Measurements from ENCODE around the gene COMMD9. TPM values are rescaled to one million over a fixed set of nuclear protein-coding genes. Genes with fewer than 3 reads are reported as not detected.

COMMD9 gene
- total RNA-seq, 1 donor from 2014 or later, result 72.2 TPM

GRCh38 chr11:36238036-36238631, 51.1 kb downstream of the COMMD9 start:
- Mint-ChIP-seq H3K4me1 (ENCODE audit: low read depth, unreplicated experiment) (peaks cover 1% of the 10 kb centered on the region), H3K36me3 (ENCODE audit: unreplicated experiment) (no peaks in the 10 kb centered on the region), H3K27me3 (ENCODE audit: unreplicated experiment) (no peaks in the 10 kb centered on the region), H3K9me3 (ENCODE audit: unreplicated experiment) (no peaks in the 10 kb centered on the region), H3K4me3 (ENCODE audit: unreplicated experiment) (no peak overlapping the region), H3K27ac (ENCODE audit: unreplicated experiment) (no peak overlapping the region)
- TF ChIP-seq CTCF (IDR thresholded peaks at IDR 0.05; ENCODE audit: partially characterized antibody, unreplicated experiment), result no peak
- DNase-seq, result no peak

GRCh38 chr11:36237391-36237790, 51.8 kb downstream of the COMMD9 start:
- DNase-seq, result no peak
- Mint-ChIP-seq H3K4me1 (ENCODE audit: low read depth, unreplicated experiment) (no peaks in the 10 kb centered on the region), H3K27me3 (ENCODE audit: unreplicated experiment) (no peaks in the 10 kb centered on the region), H3K36me3 (ENCODE audit: unreplicated experiment) (no peaks in the 10 kb centered on the region), H3K4me3 (ENCODE audit: unreplicated experiment) (no peak overlapping the region), H3K27ac (ENCODE audit: unreplicated experiment) (no peak overlapping the region), H3K9me3 (ENCODE audit: unreplicated experiment) (no peaks in the 10 kb centered on the region)
- TF ChIP-seq CTCF (IDR thresholded peaks at IDR 0.05; ENCODE audit: partially characterized antibody, unreplicated experiment), result no peak

GRCh38 chr11:36235750-36236149, 53.5 kb downstream of the COMMD9 start:
- TF ChIP-seq CTCF (IDR thresholded peaks at IDR 0.05; ENCODE audit: partially characterized antibody, unreplicated experiment), result no peak
- no peak for DNase-seq
- Mint-ChIP-seq H3K36me3 (ENCODE audit: unreplicated experiment) (no peaks in the 10 kb centered on the region), H3K9me3 (ENCODE audit: unreplicated experiment) (no peaks in the 10 kb centered on the region), H3K27me3 (ENCODE audit: unreplicated experiment) (no peaks in the 10 kb centered on the region), H3K4me3 (ENCODE audit: unreplicated experiment) (no peak overlapping the region), H3K27ac (ENCODE audit: unreplicated experiment) (no peak overlapping the region), H3K4me1 (ENCODE audit: low read depth, unreplicated experiment) (no peaks in the 10 kb centered on the region)

GRCh38 chr11:36234825-36235224, 54.4 kb downstream of the COMMD9 start:
- no peak for DNase-seq
- TF ChIP-seq CTCF (IDR thresholded peaks at IDR 0.05; ENCODE audit: partially characterized antibody, unreplicated experiment), result no peak
- Mint-ChIP-seq H3K9me3 (ENCODE audit: unreplicated experiment) (peaks cover 1% of the 10 kb centered on the region), H3K4me1 (ENCODE audit: low read depth, unreplicated experiment) (no peaks in the 10 kb centered on the region), H3K27me3 (ENCODE audit: unreplicated experiment) (no peaks in the 10 kb centered on the region), H3K4me3 (ENCODE audit: unreplicated experiment) (no peak overlapping the region), H3K36me3 (ENCODE audit: unreplicated experiment) (no peaks in the 10 kb centered on the region), H3K27ac (ENCODE audit: unreplicated experiment) (no peak overlapping the region)

GRCh38 chr11:36233204-36233603, 56.0 kb downstream of the COMMD9 start:
- Mint-ChIP-seq H3K36me3 (ENCODE audit: unreplicated experiment) (peaks cover 5% of the 10 kb centered on the region), H3K4me3 (ENCODE audit: unreplicated experiment) (no peak overlapping the region), H3K27ac (ENCODE audit: unreplicated experiment) (no peak overlapping the region), H3K4me1 (ENCODE audit: low read depth, unreplicated experiment) (no peaks in the 10 kb centered on the region), H3K9me3 (ENCODE audit: unreplicated experiment) (peaks cover 1% of the 10 kb centered on the region), H3K27me3 (ENCODE audit: unreplicated experiment) (no peaks in the 10 kb centered on the region)
- no peak for DNase-seq
- TF ChIP-seq CTCF (IDR thresholded peaks at IDR 0.05; ENCODE audit: partially characterized antibody, unreplicated experiment), result no peak

Data from glutamatergic neuron (in vitro differentiated cells).